Renal cortical epithelial cell (primary cell): ENCODE results near the gene POLD4. TPM values are rescaled to one million over a fixed set of nuclear protein-coding genes. Genes with fewer than 3 reads are reported as not detected.

Source experiments
- DNase-seq: peaks from one replicate; pipeline ENCODE4 v3.0.0-alpha.2; 2011; ENCODE audit warnings: low read depth
- total RNA-seq: library from RNA; depleted of rRNA; stranded (reverse); fragments of >200 nt; gene quantifications from 2 replicates; pipeline ENCODE4 v1.2.3, GENCODE V29; 2014

The POLD4 gene
- total RNA-seq, 1 donor from 2014 or later = 43.9 TPM

GRCh38 chr11:67301951-67302516, 51.3 kb downstream of the POLD4 start:
- DNase-seq = peak; percentile 78

- no peak for DNase-seq
Measured at GRCh38 chr11:67301313-67301921, 51.9 kb downstream of the POLD4 start.

Other genes with a start within 250 kb of the POLD4 start
- gene KDM2A, start 234.3 kb downstream of the POLD4 start, total RNA-seq = 24.7 and 92.4 TPM in 2 replicates
- gene GRK2, start 87.1 kb downstream of the POLD4 start, total RNA-seq = 32.3 and 71.8 TPM in 2 replicates
- 29.0 and 38.9 TPM in 2 replicates for gene ANKRD13D, start 64.2 kb downstream of the POLD4 start, total RNA-seq
- 44.1 and 70.2 TPM in 2 replicates for gene SSH3, start 50.0 kb downstream of the POLD4 start, total RNA-seq
- gene CLCF1, start 20.1 kb upstream of the POLD4 start, total RNA-seq = 13.9 and 22.7 TPM in 2 replicates
- 5.9 and 8.9 TPM in 2 replicates for gene RAD9A, start 38.4 kb upstream of the POLD4 start, total RNA-seq
- gene PPP1CA, start 48.3 kb upstream of the POLD4 start, total RNA-seq = 171 and 306 TPM in 2 replicates
- not detected in 2 replicates for gene TBC1D10C, start 50.5 kb upstream of the POLD4 start, total RNA-seq
- gene CARNS1, start 62.1 kb upstream of the POLD4 start, total RNA-seq = 0.20 TPM in 1 of 2 replicates, not detected in the other
- 25.5 and 51.7 TPM in 2 replicates for gene RPS6KB2, start 74.9 kb upstream of the POLD4 start, total RNA-seq
- gene PTPRCAP, start 84.1 kb upstream of the POLD4 start, total RNA-seq = 0.17 and 0.85 TPM in 2 replicates
- gene CORO1B, start 89.9 kb upstream of the POLD4 start, total RNA-seq = 115 and 197 TPM in 2 replicates
- not detected in 2 replicates for gene GPR152, start 99.2 kb upstream of the POLD4 start, total RNA-seq
- gene CABP4, start 101.8 kb upstream of the POLD4 start, total RNA-seq = not detected in 2 replicates
- 32.5 and 65.7 TPM in 2 replicates for gene TMEM134, start 115.7 kb upstream of the POLD4 start, total RNA-seq
- 53.2 and 56.8 TPM in 2 replicates for gene AIP, start 129.5 kb upstream of the POLD4 start, total RNA-seq
- gene PITPNM1, start 151.8 kb upstream of the POLD4 start, total RNA-seq = 46.9 and 151 TPM in 2 replicates
- 34.4 and 90.4 TPM in 2 replicates for gene CDK2AP2, start 154.6 kb upstream of the POLD4 start, total RNA-seq
- not detected in 2 replicates for gene CABP2, start 169.9 kb upstream of the POLD4 start, total RNA-seq
- 1,794 and 3,608 TPM in 2 replicates for gene GSTP1, start 230.3 kb upstream of the POLD4 start, total RNA-seq